GM23248 (cell line): ENCODE measurements around the gene NRG3.

Source experiments
- EZH2 ChIP-seq: fragments of 200-600 bp; sonication (generic); IDR thresholded peaks from 2 replicates; pipeline ENCODE4 v1.6.1; 2018; ENCODE audit warnings: antibody characterized with exemption, mild to moderate bottlenecking; ENCODE audit not compliant: insufficient read depth, poor library complexity, severe bottlenecking
- EZH2phosphoT487 ChIP-seq: fragments of 200-600 bp; sonication (generic); IDR thresholded peaks from 2 replicates; pipeline ENCODE4 v1.6.1; 2018; ENCODE audit warnings: antibody characterized with exemption, moderate library complexity, mild to moderate bottlenecking, low read depth; ENCODE audit not compliant: insufficient read depth

DNA sequence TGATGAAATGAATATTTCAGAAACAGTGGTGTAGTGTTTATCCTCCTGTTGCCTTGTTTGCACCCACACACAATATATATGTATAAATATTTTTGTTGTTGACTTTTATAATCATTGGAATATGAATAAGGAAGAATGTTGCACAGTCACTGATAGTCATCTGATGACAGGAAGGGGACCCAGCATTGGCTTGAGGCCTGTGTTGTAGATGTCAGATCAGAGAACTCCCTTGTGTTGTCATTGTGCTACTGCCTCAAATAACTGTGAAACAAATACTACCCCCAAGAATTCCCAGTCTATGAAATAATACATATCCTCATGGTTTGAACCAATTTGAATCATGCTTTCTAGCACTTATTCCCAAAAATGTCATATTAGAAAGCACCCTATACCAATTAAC, 84.0 kb downstream of the NRG3 start:
- TF ChIP-seq EZH2phosphoT487 (no peak), EZH2 (no peak)
